ENCODE measurements around the gene KCTD20.
"Not testable (repeated sequence)": the region's sequence is repeated elsewhere in the genome, so short reads cannot be mapped to it uniquely, and the experiment has no call there.

KCTD20 gene

GRCh38 chr6:36442671-36443470 lies at the start of gene KCTD20, which contains the start of gene PXT1:
Gene KCTD20 (plus strand): TSS chr6:36443000. CDS start chr6:36470098, 27,098 bp downstream.
Gene PXT1 (minus strand): TSS chr6:36442854. CDS start chr6:36426082, 16,772 bp downstream.
- DNase-seq: peak; percentile 95

- no peak for DNase-seq
Observed at GRCh38 chr6:36399970-36400369, 42.8 kb upstream of the KCTD20 start.

DNA sequence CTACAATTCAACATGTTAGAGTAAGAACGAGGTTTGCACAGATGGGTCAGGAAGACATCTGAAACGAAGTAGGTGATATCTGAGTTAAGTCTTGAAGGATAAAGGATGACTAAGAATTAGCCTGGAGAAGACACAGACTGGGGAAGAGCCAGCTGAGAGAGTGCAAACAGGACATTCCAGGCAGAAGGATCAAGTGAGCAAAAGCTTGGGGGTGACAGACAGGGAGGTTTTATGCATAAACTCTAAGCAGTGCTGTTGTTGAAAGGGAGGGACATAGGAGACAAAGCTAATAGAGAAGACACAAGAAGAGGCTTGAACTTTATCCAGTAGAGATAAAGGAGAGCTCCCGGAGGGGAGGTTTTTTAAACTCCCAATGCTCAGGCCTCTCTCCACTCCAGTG lies 40.3 kb upstream of the KCTD20 start:
- no peak for DNase-seq

GRCh38 chr6:36404164-36404563 lies 38.6 kb upstream of the KCTD20 start:
- no peak for DNase-seq

DNA sequence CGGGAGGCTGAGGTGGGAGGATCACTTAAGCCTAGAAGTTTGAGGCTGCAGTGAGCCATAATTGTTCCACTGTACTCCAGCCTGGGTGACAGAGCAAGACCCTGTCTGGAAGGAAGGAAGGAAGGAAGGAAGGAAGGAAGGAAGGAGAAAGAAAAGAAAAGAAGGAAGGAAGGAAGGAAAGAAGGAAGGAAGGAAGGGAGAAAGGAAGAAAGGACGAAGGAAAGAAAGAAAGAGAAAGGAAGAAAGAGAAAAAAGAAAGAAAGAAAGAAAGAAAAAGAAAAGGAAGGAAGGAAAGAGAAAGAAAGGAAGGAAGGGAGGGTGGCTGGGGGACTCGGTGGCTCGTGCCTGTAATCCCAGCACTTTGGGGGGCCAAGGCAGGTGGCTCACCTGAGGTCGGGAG lies 33.1 kb upstream of the KCTD20 start:
- DNase-seq: not testable (repeated sequence)

GRCh38 chr6:36413489-36414480 lies 29.0 kb upstream of the KCTD20 start:
- no peak for DNase-seq

GRCh38 chr6:36414481-36414880 lies 28.3 kb upstream of the KCTD20 start:
- no peak for DNase-seq

DNA sequence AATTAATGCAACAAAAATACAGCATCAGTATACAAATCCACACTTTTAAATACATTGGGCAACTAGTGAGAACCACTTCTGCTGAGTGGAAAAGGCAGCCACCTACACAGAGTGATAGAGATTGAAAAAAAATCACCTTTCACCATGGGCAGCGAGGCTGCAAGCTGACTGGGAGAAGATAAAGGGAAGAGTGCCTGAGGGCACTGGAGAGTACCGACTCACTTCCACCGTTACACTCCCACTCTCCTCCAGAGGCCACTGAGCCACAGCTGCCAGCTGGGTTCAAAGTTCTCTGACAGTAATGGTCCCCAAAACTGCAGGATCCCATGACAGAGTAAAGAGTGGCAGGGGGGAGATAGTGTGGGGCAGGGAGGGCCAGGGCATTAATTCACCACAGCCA lies 24.2 kb upstream of the KCTD20 start:
- peak; percentile 11 for DNase-seq

DNA sequence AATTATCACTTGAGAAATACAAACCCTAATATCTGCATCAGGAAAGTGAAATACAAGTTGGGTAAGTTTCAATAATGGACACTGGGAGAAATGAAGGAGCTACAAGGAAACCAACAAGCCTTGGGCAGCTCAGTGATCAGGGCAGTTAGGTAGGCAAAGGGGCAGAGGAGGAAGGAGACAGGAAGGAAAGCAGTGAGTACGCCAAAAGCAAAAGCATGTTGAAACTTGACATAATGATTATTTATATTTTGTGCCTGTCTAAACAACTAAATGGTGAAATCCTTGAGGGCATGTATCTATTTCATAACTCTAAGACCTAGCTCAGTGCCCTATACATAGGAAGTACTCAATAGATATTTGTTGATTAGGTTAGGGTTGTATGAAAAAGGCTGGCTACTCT lies 23.5 kb upstream of the KCTD20 start:
- no peak for DNase-seq

DNA sequence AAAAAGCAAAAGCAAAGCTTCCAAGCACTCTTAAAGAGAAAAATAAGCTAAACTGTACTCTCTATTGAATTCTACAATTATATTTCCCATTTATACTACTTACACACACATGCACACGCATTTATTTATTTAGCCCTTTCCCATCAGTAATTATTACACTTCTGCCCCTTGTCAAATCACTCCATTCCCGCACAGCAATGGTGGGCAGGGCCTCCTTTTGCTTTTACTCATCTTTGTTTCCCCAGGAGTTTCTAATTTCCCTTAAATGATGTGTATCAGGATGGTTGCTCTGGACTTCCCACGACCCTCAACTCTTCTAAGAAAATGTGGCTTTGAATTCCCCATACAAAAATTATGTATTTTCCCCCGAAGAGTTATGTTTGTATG lies 20.1 kb upstream of the KCTD20 start:
- no peak for DNase-seq

- DNase-seq: peak; percentile 99
Observed at GRCh38 chr6:36423101-36423824, 19.5 kb upstream of the KCTD20 start.

DNA sequence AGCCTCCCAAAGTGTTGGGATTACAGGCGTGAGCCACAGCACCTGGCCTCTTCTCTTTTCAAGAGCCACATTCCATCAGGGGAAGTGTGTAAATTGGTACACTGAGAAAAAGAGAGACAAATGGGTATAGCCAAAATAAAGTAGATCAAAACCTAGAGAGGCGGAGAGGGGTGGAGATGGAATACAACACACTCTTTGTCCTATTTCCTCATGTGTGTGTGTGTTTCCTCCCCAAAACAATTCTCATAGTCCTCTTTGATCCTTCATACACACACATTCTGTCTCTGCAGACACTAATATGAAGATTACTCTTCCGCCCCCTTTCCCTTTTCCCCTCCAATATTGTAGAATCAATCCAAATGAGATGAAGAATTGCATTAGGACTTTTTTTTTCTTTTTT lies 16.2 kb upstream of the KCTD20 start:
- no peak for DNase-seq

DNA sequence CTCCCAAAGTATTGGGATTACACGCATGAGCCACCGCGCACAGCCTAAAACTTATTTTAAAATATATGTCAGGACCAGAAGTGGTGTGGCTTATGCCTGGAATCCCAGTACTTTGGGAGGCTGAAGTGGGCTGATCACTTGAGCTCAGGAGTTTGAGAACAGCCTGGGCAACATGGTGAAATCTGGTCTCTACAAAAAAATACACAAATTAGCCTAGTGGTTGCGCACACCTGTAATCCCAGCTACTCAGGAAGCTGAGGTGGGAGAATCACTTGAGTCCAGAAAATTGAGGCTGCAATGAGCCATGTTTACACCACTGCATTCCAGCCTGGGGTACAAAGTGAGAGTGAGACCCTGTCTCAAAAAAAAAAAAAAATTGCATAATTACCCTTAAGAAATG lies 13.9 kb upstream of the KCTD20 start:
- DNase-seq: no peak

- DNase-seq: no peak
Observed at GRCh38 chr6:36430351-36430750, 12.4 kb upstream of the KCTD20 start.

DNA sequence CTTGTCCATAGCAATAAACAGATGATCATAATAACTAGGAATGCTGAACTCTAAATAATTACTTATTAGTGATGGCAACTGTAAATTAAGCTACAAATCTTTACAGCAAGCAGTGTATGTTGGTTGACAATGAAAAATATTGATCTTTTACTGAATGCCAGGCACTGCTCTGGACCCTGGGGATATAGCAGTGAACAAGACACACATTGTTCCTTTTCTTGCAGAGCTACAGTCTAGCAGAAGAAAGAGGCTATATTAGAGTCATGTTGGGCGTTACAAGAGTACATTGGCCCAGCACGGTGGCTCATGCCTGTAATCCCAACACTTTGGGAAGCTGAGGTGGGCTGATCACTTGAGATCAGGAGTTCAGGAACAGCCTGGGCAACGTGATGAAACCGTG lies 11.6 kb upstream of the KCTD20 start:
- no peak for DNase-seq

- no peak for DNase-seq
Observed at GRCh38 chr6:36432151-36432671, 10.6 kb upstream of the KCTD20 start.

DNA sequence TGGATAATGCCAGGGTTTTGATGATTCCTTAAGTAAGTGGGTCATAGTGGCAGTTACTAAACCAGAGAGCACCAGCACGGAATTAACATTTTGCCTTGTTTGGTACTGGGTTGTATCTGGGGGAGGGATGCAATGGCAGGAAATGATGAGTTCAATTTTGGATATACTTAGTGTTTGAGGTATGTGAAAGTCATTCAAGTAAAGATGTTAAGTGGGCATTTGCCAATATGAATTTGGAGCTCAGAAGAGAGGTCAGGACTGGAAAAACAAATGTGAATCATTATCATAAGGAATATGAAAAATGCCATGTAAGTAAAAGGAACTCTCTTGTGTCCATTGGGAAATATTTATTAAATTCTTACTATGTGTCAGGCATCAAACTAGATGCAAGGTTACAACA lies 6.3 kb upstream of the KCTD20 start:
- no peak for DNase-seq

DNA sequence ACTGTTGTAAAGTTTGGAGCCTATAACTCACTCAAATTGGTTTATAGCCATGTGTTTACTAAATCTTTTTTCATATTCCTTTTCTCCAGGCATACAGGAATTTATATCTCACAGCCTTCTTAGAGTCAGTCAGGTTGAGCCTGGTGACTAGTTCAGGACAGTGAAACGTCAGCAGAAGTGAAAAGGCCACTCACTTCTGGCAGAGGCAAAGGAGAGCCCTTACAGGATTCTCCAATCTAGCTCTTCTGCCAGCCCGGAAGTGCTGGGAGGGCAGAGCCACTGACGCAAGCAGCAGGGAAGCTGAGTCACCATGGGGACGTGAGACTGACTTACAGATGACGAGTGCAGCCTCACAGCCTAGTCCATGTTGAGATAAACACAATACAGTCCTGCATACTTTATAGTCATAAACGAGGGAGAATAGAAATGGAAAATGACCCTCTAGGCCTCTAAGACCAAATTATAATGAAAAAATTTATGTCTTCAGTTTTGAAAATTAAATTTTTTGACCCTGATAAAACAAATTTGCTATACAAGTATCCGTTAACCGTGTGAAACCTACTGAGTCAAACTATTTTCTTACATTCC lies 1.4 kb upstream of the KCTD20 start:
- peak; percentile 89 for DNase-seq

GRCh38 chr6:36442103-36442670 lies 613 bp upstream of the KCTD20 start:
- no peak for DNase-seq

DNA sequence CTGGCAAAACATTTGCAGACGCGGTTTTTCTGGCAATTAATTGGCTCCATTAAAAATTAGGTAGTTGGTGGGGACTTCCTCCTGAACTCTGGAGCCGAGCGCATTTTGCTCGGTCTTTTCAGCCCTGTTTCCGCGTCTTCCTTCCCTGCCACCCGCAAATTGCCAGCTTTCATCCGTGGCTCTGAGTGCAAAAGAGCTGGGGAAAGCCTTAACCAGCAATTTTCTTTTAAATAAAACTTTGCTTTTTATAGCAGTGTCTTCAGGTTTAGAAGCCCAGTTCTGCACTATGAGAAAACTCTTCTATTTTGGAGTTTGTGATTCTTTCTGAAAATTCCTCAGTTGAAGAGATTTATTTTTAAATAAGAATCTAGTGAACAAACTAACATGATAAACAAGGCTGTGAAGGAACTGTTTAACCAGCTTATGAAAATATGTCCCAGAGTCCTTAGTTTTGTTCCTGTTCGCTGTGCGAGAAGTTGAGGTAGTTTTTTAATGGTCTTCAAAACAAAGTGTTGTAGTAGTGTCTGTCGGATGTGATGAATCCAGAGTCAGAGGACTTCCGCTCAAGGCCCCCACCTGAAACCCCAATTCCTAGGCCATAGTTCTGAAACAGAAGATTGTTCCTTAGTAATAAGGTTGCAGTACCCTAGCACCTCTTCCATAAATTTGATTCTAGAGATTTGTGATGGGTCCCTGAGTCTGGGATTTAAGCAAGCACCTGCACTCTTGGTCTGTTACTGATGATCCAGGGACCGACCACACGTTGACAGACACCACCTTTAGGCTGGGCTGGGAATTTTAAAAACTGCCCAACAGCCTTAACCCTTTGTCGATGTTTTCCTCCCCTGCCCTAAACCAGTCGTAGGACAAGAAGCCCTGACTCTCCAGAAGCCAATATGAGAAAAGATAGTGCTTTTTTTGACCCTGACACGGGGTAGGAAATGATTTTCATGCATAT lies 950 bp downstream of the KCTD20 start:
- DNase-seq: peak; percentile 51

GRCh38 chr6:36444470-36444869 lies 1.7 kb downstream of the KCTD20 start:
- DNase-seq: no peak

All from eye (tissue), 1 donor.